ENCODE data around the gene CNBD2. TPM values are rescaled to one million over a fixed set of nuclear protein-coding genes. Genes with fewer than 3 reads are reported as not detected.
A peak's percentile ranks its signal among the peaks of the same experiment; 100 is the strongest.

CNBD2 gene
- polyA plus RNA-seq, 3 donors: 8.0 to 11.3 (median 9.3) TPM

- H3K9me3 Mint-ChIP-seq: peaks cover 0 to 1% (median 0%) of the 10 kb centered on the region in 7 donors
- Histone ChIP-seq H4K20me1 (ENCODE audit: insufficient read depth, low read length) (no peaks in the 10 kb centered on the region), H3K36me3 (replicated peaks in 1 of 2; ENCODE audit: control insufficient read depth in 1 of 2, insufficient read depth in 2 of 2, low read length in 2 of 2) (no peaks in the 10 kb centered on the region), H3K4me2 (replicated peaks; ENCODE audit: extremely low read depth, low read length, poor library complexity, severe bottlenecking) (no peak overlapping the region), H3K9ac (ENCODE audit: insufficient read depth, low read length, poor library complexity, severe bottlenecking) (no peak overlapping the region), H3K27me3 (ENCODE audit: control insufficient read depth in 2 of 2, insufficient read depth in 2 of 2, low read length in 2 of 2) (no peaks in the 10 kb centered on the region), H3K4me1 (ENCODE audit: control insufficient read depth in 1 of 2, insufficient read depth in 2 of 2, low read length in 2 of 2) (peaks cover 0 to 6% of the 10 kb centered on the region in 2 donors), H2AFZ (ENCODE audit: insufficient read depth, low read depth, low read length, poor library complexity, severe bottlenecking) (no peak overlapping the region), H3K9me3 (replicated peaks in 1 of 2; ENCODE audit: control insufficient read depth in 1 of 2, insufficient read depth in 1 of 2, low read length in 2 of 2) (no peaks in the 10 kb centered on the region), H3K4me3 (replicated peaks in 1 of 3; ENCODE audit: low read depth in 2 of 3, low read length in 3 of 3) (no peak overlapping the region), H3K79me2 (ENCODE audit: insufficient read depth, low read length) (no peaks in the 10 kb centered on the region), H3K27ac (ENCODE audit: low read depth in 1 of 2, low read length in 2 of 2) (no peak overlapping the region)
- peak overlapping the region in 1 of 7 donors; percentile 75 for H3K27ac Mint-ChIP-seq
- H3K4me3 Mint-ChIP-seq: no peak overlapping the region
- intact Hi-C loops (cut with micrococcal nuclease): no loop called here
- H3K36me3 Mint-ChIP-seq: no peaks in the 10 kb centered on the region
- peaks cover 0 to 3% (median 1%) of the 10 kb centered on the region in 3 donors for H3K27me3 Mint-ChIP-seq (ENCODE audit: low read depth in 3 of 3)
- peak in 1 of 3 donors; percentile 14 for DNase-seq
- TF ChIP-seq, protein P1, sequence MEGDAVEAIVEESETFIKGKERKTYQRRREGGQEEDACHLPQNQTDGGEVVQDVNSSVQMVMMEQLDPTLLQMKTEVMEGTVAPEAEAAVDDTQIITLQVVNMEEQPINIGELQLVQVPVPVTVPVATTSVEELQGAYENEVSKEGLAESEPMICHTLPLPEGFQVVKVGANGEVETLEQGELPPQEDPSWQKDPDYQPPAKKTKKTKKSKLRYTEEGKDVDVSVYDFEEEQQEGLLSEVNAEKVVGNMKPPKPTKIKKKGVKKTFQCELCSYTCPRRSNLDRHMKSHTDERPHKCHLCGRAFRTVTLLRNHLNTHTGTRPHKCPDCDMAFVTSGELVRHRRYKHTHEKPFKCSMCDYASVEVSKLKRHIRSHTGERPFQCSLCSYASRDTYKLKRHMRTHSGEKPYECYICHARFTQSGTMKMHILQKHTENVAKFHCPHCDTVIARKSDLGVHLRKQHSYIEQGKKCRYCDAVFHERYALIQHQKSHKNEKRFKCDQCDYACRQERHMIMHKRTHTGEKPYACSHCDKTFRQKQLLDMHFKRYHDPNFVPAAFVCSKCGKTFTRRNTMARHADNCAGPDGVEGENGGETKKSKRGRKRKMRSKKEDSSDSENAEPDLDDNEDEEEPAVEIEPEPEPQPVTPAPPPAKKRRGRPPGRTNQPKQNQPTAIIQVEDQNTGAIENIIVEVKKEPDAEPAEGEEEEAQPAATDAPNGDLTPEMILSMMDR (IDR thresholded peaks at IDR 0.05): no peak
- peaks cover 5% of the 10 kb centered on the region for H3K4me1 Mint-ChIP-seq
- WGBS (ENCODE audit: insufficient coverage): no CpG with 5 or more reads among the region's 2 CpGs
These were observed 67.4 kb downstream of the CNBD2 start for GRCh38 chr20:36035745-36036144.

GRCh38 chr20:36036688-36037087 is 68.3 kb downstream of the CNBD2 start:
- Histone ChIP-seq H4K20me1 (ENCODE audit: insufficient read depth, low read length) (no peaks in the 10 kb centered on the region), H3K27ac (ENCODE audit: low read depth in 1 of 2, low read length in 2 of 2) (no peak overlapping the region), H3K27me3 (ENCODE audit: control insufficient read depth in 2 of 2, insufficient read depth in 2 of 2, low read length in 2 of 2) (no peaks in the 10 kb centered on the region), H3K9ac (ENCODE audit: insufficient read depth, low read length, poor library complexity, severe bottlenecking) (no peak overlapping the region), H3K9me3 (replicated peaks in 1 of 2; ENCODE audit: control insufficient read depth in 1 of 2, insufficient read depth in 1 of 2, low read length in 2 of 2) (no peaks in the 10 kb centered on the region), H3K4me1 (ENCODE audit: control insufficient read depth in 1 of 2, insufficient read depth in 2 of 2, low read length in 2 of 2) (peaks cover 0 to 7% of the 10 kb centered on the region in 2 donors), H3K79me2 (ENCODE audit: insufficient read depth, low read length) (no peaks in the 10 kb centered on the region), H3K36me3 (replicated peaks in 1 of 2; ENCODE audit: control insufficient read depth in 1 of 2, insufficient read depth in 2 of 2, low read length in 2 of 2) (no peaks in the 10 kb centered on the region), H3K4me3 (replicated peaks in 1 of 3; ENCODE audit: low read depth in 2 of 3, low read length in 3 of 3) (no peak overlapping the region), H2AFZ (ENCODE audit: insufficient read depth, low read depth, low read length, poor library complexity, severe bottlenecking) (no peak overlapping the region), H3K4me2 (replicated peaks; ENCODE audit: extremely low read depth, low read length, poor library complexity, severe bottlenecking) (no peak overlapping the region)
- Mint-ChIP-seq H3K4me1 (peaks cover 5% of the 10 kb centered on the region), H3K27ac (no peak overlapping the region), H3K27me3 (ENCODE audit: low read depth in 3 of 3) (peaks cover 0 to 3% (median 1%) of the 10 kb centered on the region in 3 donors), H3K36me3 (peaks cover 0 to 2% of the 10 kb centered on the region in 2 donors), H3K9me3 (peaks cover 0 to 1% (median 0%) of the 10 kb centered on the region in 7 donors), H3K4me3 (no peak overlapping the region)
- TF ChIP-seq, protein P1 (IDR thresholded peaks at IDR 0.05): no peak
- 88% methylated on average over 2 of the region's 3 CpGs for WGBS (ENCODE audit: insufficient coverage)
- no peak for DNase-seq
- intact Hi-C loops (cut with micrococcal nuclease): no loop called here

All from CD14-positive monocyte (primary cell).